MCF 10A (cell line): Measurements from ENCODE around the gene POU2F3. TPM values are rescaled to one million over a fixed set of nuclear protein-coding genes. Genes with fewer than 3 reads are reported as not detected.

Source experiments
- BruUV-seq: library from RNA; stranded (reverse); fragments of 400-500 nt; replicated peaks from 2 replicates; lab custom pipeline; 2021; lab: Mats Ljungman, UMichigan
- CTCF ChIA-PET: fragments of 300-600 bp; sonication (Branson Sonifier 250); formaldehyde crosslinking; extraction: SDS; loops from one replicate; lab custom pipeline; 2021; ENCODE audit warnings: antibody characterized with exemption, inconsistent platforms; lab: Yijun Ruan, JAX
- POLR2A ChIA-PET: fragments of 300-600, 350-650 bp; sonication (Branson Sonifier 250); formaldehyde crosslinking; extraction: SDS; loops from one replicate; lab custom pipeline; 2020; ENCODE audit warnings: antibody characterized with exemption, inconsistent platforms; lab: Yijun Ruan, JAX
- DNase-seq: peaks from one replicate; pipeline ENCODE4 v3.0.0-alpha.2; 2018; ENCODE audit not compliant: unreplicated experiment
- H3K27ac Mint-ChIP-seq: one replicate; pipeline ENCODE4 v1.8.0; 2022; ENCODE audit warnings: mild to moderate bottlenecking, low read depth, mixed read lengths; ENCODE audit not compliant: unreplicated experiment
- H3K27me3 Mint-ChIP-seq: one replicate; pipeline ENCODE4 v1.8.0; 2022; ENCODE audit warnings: mixed read lengths; ENCODE audit not compliant: insufficient read depth, unreplicated experiment
- H3K36me3 Mint-ChIP-seq: one replicate; pipeline ENCODE4 v1.8.0; 2022; ENCODE audit warnings: mild to moderate bottlenecking, moderate library complexity, mixed read lengths; ENCODE audit not compliant: insufficient read depth, unreplicated experiment
- H3K4me1 Mint-ChIP-seq: one replicate; pipeline ENCODE4 v1.8.0; 2022; ENCODE audit warnings: mixed read lengths; ENCODE audit not compliant: insufficient read depth, unreplicated experiment
- H3K4me3 Mint-ChIP-seq: one replicate; pipeline ENCODE4 v1.8.0; 2022; ENCODE audit warnings: mild to moderate bottlenecking, moderate library complexity, mixed read lengths; ENCODE audit not compliant: unreplicated experiment
- H3K9me3 Mint-ChIP-seq: one replicate; pipeline ENCODE4 v1.8.0; 2022; ENCODE audit warnings: mixed read lengths; ENCODE audit not compliant: unreplicated experiment
- CTCF ChIP-seq: fragments of 200-600 bp; IDR thresholded peaks from one replicate; pipeline ENCODE4 v1.8.0; 2022; ENCODE audit warnings: antibody characterized with exemption, mild to moderate bottlenecking; ENCODE audit not compliant: unreplicated experiment
- intact Hi-C: fragments of 100-400 bp; cut with micrococcal nuclease; formaldehyde crosslinking; loops from 2 replicates; pipeline ENCODE4 v1.14.1; 2022
- total RNA-seq: library from RNA; stranded (reverse); gene quantifications from 2 replicates; pipeline ENCODE4 v1.2.3, GENCODE V29; 2022

The POU2F3 gene
- total RNA-seq, 1 experiment from 2014 or later, result not detected

- no peaks in the 10 kb centered on the region for H3K27me3 Mint-ChIP-seq
- peak; percentile 84 for DNase-seq
- no peaks in the 10 kb centered on the region for H3K9me3 Mint-ChIP-seq
- H3K4me1 Mint-ChIP-seq, result peaks cover 22% of the 10 kb centered on the region
- peak; percentile 45 for TF ChIP-seq CTCF
- no TSS peak for BruUV-seq
- no peak overlapping the region for H3K4me3 Mint-ChIP-seq
- CTCF ChIA-PET, result interaction anchor here (0.5 to 14.9 kb wide), 5 partner anchors 10 to 131 kb away, joined by 3 to 526 read pairs (median 4); partner anchors contain the start of gene POU2F3
- intact Hi-C loops, result loop anchor here (1.0 kb wide), 1 partner anchor 19 kb away; the partner anchor contains the start of gene TLCD5
- H3K27ac Mint-ChIP-seq, result peak overlapping the region; percentile 57
- POLR2A ChIA-PET, result interaction anchor here (1.0 kb wide), 1 partner anchor 12 kb away, joined by 3 read pairs; no protein-coding TSS in a partner anchor
- H3K36me3 Mint-ChIP-seq, result no peaks in the 10 kb centered on the region
Measured at GRCh38 chr11:120306519-120307242, 66.7 kb downstream of the POU2F3 start.

GRCh38 chr11:120307476-120307875 is 67.5 kb downstream of the POU2F3 start:
- H3K27me3 Mint-ChIP-seq, result no peaks in the 10 kb centered on the region
- H3K27ac Mint-ChIP-seq, result no peak overlapping the region
- ChIA-PET CTCF (interaction anchor here (1.1 to 14.9 kb wide), 2 partner anchors 78 to 101 kb away, joined by 3 to 526 read pairs; partner anchors contain the start of gene POU2F3), POLR2A (no interaction called here)
- no peak for DNase-seq
- H3K36me3 Mint-ChIP-seq, result no peaks in the 10 kb centered on the region
- no peak overlapping the region for H3K4me3 Mint-ChIP-seq
- BruUV-seq, result no TSS peak
- peaks cover 22% of the 10 kb centered on the region for H3K4me1 Mint-ChIP-seq
- intact Hi-C loops, result no loop called here
- no peaks in the 10 kb centered on the region for H3K9me3 Mint-ChIP-seq
- no peak for TF ChIP-seq CTCF

- H3K9me3 Mint-ChIP-seq, result no peaks in the 10 kb centered on the region
- H3K4me3 Mint-ChIP-seq, result no peak overlapping the region
- ChIA-PET CTCF (interaction anchor here (0.6 to 1.5 kb wide), 5 partner anchors 8 to 798 kb away, joined by 3 to 5 read pairs (median 3); no protein-coding TSS in a partner anchor), POLR2A (no interaction called here)
- no TSS peak for BruUV-seq
- no peak overlapping the region for H3K27ac Mint-ChIP-seq
- TF ChIP-seq CTCF, result no peak
- no peak for DNase-seq
- intact Hi-C loops, result no loop called here
- H3K36me3 Mint-ChIP-seq, result no peaks in the 10 kb centered on the region
- H3K4me1 Mint-ChIP-seq, result peaks cover 20% of the 10 kb centered on the region
- no peaks in the 10 kb centered on the region for H3K27me3 Mint-ChIP-seq
Measured at GRCh38 chr11:120308081-120308480, 68.1 kb downstream of the POU2F3 start.

GRCh38 chr11:120310870-120311269 is 70.9 kb downstream of the POU2F3 start:
- Mint-ChIP-seq H3K4me3 (no peak overlapping the region), H3K4me1 (peaks cover 10% of the 10 kb centered on the region), H3K36me3 (no peaks in the 10 kb centered on the region), H3K27ac (no peak overlapping the region), H3K9me3 (no peaks in the 10 kb centered on the region), H3K27me3 (no peaks in the 10 kb centered on the region)
- CTCF ChIA-PET, result interaction anchor here (0.7 to 1.3 kb wide), 4 partner anchors 9 to 139 kb away, joined by 3 to 6 read pairs (median 4); no protein-coding TSS in a partner anchor
- no peak for DNase-seq
- POLR2A ChIA-PET, result no interaction called here
- BruUV-seq, result no TSS peak
- TF ChIP-seq CTCF, result no peak
- intact Hi-C loops, result no loop called here
